Activated CD4-positive, alpha-beta T cell treated with anti-CD3 and anti-CD28 coated beads, Interleukin-2, amount 50 U/mL, for 48 hours (primary cell): ENCODE measurements around the gene UNC5A.

Experiments used
- DNase-seq, 2 experiments: peaks; one replicate each; pipeline ENCODE4 v3.0.0-alpha.2; 2020

Gene UNC5A

DNA sequence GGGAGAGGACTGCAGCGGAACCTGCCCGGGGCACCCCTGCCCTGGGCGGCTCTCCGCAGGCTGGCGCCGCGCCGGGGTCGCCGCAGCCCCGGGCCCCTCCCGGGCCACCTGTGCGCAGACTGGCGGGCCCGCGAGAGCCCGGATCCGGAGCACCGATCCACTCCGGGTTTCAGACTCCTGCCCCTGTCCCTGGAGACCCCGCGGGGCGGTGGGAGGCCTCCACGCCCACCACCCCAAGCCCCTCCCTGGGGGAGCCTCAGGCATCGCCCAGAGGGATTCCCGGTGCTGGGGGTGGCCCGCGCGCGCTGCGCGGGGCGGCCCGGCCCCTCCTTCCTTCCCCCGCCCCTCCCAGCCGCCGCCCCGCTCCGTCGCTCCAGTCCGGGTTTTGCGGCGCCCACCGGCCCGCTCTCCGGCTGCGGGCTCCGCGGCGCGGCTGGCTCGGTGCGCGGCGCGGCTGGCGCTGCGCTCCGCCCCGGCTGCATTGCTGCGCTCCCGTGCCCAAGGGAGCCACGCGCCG lies at the start of gene UNC5A:
Gene UNC5A (plus strand): TSS at position 479 of the 517 bp plus-strand sequence. CDS start 192 bp downstream, outside the sequence.
- DNase-seq: peak; percentile 64 to 65

DNA sequence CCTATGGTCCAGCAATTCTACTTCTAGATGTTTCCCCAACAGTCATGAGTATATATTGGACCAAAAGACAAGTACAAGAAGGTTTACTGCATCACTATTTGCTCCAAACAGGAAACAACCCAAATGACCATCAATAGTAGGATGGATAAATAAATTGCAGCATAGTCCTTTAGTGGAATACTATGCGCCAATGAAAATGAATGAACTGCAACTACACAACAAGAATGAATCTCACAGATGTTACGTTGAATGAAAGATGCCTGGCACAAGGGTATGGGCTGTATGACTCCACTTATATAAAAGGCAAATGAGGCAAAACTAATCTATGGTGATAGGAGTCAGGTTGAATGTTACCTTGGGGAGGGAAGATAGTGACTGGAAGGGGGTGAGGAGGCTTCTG lies 48.6 kb upstream of the UNC5A start:
- DNase-seq: no peak

DNA sequence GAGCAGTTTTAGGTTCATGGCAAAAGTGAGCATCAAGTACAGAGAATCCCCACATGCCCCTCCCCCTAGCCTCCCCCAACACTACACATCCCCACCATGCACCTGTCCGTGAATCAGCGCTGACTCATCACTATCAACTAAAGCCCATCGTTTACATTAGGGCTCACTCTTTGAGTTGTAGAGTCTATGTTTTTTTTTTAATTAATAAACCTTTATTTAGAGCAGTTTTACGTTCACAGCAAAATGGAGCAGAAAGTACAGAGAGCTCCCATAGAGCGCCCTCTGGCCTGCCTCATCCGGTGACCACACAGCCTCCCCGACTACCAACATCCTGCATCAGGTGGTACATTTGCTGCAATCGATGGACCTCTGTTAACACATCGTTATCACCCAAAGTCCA lies 47.9 kb upstream of the UNC5A start:
- DNase-seq: no peak

DNA sequence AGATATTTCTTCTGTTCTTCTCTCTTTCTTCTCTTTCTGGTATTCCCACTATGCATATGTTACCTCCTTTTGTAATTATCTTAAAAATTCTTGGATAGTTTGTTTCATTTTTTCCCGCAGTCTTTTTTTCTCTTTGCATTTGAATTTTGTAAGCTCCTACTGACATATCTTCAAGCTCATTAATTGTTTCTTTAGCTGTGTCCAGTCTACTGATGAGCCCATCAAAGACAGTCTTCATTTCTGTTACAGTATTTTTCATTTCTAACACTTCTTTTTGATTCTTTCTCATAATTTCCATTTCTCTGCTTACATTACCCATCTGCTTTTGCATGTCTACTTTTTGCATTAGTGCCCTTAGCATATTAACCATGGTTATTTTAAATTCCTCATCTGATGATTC lies 44.7 kb upstream of the UNC5A start:
- no peak for DNase-seq

DNA sequence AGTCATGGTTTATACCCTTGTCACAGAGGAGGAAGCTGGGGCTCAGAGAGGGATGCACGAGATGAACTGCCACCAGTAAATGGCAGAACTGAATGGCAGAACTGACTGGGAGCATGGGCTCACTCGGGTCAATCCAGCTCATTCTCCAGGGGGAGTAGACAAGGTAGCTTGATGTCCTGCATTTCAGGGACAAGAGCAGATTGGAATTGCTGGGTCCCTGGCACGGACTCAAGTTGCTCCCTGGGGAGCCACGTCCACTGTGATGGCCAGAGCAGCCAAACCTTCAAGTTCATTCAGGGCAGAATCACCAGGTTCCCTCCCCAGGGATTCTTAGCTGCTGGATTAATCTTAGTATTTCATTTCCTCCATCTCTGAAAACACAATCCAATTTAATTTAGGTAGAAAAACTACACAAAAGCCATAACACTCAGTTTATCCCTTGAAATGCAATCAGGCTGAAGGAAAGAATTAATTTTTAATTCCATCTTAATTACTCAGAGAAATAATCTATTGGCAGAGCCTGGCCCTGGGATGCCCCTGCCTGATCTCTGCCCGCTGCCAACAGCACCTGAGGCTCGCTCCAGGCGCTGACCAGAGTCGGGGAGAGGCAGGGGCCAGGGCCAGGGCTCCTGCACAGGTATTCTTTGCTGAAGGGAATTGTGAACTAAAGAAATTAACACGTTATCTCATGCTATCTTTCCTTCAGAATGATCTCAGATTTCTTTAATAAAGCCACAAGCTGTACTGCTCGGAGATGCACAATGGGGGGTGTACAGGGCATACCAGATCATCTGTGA lies 42.0 kb upstream of the UNC5A start:
- DNase-seq: no peak

DNA sequence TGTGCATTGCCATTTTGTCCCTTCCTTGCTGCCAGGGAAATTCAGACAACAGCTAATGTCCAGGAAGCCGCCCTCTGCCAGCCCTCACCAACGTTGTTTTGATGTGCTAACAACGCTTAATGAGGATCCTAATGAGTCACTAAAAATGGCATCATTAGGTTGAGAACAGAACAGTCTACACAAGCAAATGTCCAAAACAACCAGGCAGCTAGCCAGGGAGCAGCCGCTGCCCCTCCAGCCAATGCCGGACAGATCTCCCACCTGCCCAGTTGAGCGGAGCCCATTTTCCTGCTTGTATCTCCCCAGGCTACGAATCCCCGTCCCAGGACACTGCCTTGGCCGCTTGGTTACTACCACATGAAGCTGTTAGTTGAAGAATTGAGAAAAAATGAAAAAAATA lies 40.4 kb upstream of the UNC5A start:
- no peak for DNase-seq

DNA sequence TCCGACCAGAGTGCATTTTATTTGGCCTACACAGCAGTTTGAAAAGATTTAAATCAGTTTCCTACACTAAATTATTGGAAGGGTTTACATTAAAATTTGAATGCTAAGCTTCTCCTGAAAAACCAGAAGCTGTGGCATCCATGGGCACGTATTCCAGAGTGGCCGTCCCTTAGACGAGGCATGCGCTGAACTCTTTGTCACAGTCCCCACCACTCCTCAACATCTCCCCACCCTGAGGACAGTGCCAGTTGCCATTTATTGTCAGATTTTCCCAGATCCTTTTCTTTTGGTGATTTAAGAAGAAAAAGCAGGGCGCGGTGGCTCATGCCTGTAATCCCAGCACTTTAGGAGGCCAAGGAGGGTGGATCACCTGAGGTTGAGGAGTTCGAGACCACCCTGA lies 39.9 kb upstream of the UNC5A start:
- no peak for DNase-seq

DNA sequence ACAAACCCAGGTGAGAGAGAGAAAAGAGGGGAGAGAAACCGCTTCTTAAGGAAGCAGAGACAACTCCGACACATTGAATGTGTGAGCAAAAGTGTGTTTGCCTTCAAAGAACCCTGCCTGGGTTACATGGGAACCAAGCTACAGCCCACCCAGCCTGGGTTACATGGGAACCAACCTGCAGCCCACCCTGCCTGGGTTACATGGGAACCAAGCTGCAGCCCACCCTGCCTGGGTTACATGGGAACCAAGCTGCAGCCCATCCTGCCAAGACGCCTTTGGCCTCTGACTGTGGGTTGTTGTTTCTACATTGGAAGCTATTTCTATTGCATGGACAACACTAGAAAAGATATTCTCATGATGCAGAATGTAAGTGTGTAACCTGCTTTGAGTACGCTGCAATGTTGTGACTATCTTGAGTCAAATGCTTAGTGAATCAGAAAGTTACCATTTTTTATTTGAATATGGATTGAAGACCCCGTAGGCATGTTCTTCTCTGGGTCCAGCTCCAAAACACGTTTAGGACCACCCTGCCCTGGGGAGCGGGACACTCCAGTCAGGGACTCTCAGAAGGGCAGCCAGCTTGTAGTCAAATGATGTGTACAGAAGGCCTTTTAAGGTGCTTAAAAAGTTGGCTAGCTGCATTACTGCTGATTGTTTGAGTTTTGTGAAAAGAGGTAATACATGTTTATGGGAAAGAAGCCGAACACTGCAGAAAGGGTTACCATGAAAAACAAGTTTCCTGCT lies 39.1 kb upstream of the UNC5A start:
- no peak for DNase-seq

DNA sequence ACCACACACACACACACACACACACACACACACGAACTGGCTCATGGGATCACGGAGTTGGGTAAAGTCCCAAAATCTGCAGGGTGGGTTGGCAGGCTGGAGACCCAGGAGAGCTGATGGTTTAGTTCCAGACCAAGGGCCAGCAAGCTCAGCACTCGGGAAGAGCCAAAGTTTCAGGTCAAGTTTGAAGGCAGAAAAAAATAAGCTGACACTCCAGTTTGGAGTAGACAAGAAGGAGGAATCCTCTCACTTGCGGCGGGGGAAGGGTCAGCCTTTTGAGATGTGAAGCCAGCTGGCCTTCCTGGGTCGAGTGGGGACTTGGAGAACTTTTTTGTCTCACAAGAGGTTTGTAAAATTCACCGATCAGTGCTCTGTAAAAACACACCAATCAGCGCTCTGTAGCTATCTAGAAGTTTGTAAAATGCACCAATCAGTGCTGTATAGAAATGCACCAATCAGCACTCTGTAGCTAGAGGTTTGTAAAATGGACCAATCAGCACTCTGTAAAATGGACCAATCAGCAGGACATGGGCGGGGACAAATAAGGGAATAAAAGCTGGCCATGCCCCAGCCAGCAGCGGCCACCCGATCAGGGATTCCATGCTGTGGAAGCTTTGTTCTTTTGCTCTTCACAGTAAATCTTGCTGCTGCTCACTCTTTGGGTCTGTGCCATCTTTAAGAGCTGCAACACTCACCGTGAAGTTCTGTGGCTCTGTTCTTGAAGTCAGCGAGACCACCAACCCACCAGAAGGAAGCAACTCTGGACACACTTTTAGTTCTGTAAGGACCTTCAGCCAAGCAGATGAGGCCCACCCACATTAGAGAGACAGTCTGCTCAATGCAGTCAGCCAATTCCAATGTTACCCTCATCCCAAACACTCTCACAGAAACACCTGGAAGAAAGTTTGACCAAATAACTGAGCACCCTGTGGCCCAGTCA lies 37.8 kb upstream of the UNC5A start:
- no peak for DNase-seq

DNA sequence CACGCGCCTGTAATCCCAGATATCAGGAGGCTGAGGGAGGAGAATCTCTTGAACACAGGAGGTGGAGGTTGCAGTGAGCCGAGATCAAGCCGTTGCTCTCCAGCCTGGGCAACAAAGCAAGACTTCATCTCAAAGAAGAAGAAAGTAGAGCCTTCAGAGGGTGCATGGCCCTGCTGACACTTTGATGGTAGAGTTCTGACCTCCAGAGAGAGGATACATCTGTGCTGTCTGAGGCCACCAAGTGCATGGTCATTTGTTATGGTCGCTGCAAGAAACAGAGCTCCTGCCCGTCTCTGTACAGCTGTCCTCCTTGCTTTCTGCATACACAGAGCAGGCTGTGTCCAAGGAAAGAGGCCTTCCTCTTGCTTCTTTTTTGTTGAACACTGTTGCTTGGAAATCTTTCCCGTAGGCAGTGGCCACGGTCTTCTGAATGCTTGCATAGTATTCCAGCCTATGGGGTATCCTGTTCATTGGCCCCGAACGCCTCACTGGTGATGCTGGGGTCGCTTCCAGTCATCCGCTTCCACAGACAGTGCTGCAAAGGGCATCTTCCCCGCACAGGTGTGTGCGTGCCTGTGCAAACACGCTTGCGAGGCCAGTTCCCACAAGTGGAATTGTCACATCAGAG lies 36.8 kb upstream of the UNC5A start:
- DNase-seq: no peak

DNA sequence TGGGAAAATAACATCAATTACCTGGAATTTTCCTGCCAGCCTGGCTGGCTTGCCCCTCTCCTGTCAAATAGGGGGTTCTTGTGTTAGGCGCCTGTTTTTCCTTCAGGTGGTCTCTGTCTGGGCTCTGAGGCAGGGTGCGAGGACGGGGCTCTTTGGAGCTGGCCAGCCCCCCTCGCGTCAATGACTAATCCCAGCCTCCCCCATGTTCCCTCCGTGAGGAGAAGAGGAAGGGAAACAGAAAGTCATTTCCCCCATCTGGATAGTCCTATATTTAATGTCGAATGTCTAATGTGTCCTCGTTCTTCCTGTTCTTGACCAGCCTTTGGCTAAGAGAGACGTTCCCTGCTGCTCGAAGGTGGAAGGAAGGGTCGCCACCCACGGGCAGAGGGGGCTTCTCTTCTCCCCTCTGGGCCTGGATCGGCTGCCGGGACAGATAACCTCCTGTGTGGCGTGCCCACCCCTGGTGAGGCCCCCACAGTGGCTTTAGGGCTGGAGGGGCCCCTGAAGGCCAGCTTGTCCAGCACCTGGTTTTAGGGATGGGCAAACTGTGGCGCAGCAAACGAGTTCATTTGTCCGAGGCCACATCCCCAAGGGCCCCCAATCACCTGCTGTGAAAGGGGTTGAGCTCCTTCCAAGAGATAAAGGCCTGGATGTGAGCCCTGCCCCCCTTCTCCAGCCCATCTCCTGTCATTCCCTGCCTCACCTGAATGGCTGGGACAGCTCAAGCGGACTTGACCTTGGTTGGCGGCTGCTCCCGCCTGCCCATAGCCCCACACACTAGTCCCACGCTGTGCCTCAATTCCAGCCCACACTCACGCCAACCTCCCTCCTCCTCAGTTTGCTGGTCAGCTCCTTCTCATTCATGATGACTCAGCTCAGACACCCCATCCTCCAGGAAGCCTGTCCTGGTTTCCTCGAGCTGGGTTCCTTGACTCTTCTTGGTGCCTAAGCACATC lies 35.9 kb upstream of the UNC5A start:
- DNase-seq: no peak

DNA sequence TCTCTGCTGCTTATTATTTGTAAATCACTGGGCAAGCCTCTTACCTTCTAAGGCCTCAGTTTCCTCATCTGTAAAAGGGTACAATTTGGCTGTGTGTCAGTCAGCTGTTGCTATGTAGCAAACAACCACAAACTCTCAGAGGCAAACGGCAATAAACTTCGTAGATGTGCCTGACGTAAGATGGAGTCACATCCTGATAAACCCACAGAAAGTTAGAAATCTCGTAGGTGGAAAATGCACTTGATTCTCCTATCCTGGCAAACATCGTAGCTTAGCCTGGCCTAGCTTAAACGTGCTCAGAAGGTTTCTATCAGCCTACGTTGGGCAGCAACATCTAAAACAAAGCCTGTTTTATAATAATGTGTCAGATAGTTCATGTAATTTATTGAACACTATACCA lies 35.0 kb upstream of the UNC5A start:
- no peak for DNase-seq

DNA sequence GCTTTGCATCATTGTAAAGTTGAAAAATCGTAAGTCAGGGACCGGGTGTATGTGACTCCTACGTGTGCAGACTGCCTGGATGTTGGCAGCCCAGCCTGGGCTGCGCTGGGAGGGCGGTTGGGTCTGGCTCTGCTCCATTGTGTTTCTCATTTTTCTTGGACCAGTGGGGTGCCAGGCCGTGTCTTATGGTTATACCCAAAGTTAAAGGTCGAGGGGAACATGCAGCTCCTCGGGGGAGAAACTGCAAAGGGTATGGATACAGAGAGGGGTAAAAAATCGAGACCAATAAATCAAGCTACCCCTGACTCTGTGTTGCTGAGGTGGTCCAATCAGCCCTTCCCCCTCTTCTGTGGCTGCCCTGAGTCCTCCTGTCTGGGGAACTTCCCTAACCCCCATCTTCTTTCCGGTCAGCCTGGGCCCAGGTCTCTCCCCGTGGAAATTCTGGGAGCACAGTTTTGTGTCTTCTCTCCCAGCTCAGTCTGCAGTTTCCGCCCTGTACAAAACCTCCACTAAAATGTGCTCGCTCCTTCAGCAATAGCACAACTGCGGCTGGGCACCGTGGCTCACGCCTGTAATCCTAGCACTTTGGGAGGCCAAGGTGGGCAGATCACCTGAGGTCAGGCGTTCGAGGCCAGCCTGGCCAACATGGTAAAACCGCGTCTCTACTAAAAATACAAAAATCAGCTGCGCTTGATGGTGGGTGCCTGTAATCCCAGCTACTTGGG lies 34.1 kb upstream of the UNC5A start:
- DNase-seq: no peak

DNA sequence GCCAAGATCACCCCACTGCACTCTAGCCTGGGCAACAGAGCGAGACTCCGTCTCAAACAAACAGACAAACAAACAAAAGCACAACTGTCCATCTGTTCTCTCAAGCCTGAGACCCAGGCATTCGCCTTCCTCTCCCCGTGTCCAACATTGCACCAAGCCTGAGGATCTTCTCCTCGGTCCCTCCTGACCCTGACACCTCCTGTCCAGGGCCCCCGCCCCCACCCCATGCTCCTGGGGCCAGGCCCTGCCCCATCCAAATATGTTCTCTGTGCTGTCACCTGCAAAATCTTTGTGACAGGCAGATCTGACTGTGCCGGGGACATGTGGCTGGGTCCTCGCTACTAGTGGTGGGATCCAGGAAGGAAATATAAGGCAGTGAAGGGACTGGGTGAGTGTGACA lies 33.4 kb upstream of the UNC5A start:
- DNase-seq: no peak

DNA sequence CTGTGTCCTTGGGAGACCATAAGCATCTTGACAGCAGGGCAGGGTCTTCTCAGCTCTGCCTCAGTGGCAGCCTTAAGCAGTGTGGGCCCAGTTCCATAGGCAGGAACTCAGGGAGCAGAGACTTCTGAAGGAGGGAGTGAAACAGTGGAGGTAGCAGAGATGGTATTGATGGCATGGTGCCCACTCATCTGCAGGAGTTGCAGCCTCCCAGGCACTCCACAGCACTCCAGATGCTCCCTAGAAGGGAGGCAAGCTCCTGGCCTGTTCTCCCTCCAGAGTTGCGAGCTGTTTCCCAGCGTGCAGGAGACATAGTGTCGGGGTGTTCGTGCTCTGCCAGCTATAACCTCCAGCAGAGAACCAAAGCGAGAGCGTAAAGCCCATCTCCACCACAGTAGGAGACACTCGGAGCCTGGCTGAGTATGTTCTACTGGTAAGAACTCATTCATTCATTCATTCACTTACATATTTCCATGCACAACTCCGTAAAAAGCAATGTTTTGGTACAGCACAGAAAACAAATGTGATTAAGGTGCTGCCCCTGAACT lies 31.4 kb upstream of the UNC5A start:
- no peak for DNase-seq

DNA sequence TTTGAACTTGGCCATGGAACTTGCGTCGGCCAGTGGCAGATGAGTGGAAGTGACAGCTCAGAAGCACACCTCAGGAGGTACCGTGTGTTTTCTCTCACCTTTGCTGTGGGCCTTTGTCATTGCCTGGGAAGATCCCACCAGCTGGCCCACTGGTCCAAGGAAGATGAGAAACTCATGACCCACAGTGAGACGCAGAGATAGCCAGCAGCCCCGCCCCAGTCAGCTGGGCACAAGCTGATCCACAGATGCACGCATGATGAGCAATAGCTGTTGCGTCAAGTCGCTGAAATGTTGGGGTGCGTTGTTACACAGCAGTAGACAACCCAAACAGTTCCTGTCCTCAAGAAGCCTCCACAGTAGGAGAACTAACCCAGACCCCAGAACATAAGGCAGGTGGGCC lies 30.8 kb upstream of the UNC5A start:
- no peak for DNase-seq

DNA sequence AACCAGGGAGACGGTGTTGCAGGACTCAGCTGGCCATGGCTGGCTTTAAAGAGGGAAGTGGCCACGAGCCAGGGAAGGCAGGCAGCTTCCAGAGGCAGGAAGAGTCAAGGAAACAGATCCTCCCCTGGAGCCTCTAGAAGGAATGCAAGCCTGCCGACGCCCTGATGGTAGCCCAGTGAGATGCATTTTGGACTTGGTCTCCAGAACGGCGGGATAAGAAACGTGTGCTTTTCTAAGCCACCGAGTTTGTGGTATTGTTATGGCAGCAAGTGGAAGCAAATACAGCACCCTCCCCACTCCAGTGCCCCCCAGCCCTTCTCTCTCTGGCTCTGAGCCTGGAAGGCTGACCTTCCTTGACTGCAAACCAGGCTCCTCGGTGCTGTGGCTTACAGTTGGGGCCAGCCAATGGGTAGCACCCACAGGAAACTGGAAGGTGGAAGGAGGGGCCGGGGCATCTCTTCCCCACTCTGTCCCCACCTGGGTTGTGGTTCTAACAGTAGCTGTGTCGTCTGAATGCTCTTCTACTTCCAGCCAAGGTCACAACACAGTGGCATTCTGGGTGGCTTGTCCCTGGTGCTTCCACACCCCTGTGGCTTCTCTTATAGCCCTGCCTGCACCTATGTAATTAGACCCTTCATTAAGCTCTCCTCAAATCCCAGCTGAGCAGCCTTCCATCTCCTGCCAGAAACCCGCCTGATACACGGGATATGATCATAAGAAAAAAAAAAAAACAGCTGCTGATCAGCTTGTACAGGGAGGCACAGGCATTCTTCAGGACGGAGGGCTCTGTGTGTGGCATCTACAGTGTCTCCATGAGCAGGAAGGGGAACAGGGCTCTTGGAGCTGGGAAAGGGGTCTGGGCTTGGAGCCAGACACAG lies 29.9 kb upstream of the UNC5A start:
- no peak for DNase-seq

DNA sequence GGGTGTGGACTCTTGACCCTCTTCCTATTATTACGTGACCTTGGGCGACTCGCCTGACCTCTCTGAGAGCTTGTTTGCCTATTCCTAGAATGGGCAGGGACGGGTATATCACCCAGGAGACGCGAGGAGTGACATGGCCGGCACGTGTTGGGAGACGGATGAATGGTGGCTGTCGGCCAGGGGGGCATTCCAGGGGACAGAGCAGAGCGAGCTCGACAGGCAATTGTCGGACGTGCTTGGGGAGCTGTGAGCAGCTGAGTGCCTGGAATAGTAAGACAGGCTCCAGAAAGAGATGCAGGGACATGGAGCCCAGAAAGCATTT lies 29.3 kb upstream of the UNC5A start:
- DNase-seq: no peak
